HG02678 (cell line): ENCODE results near the gene CHST9.

Experiments used
- ATAC-seq: cut with Tn5 transposase; IDR thresholded peaks from one replicate; pipeline ENCODE4 v1.9.1; 2021; ENCODE audit warnings: mild to moderate bottlenecking, moderate library complexity; ENCODE audit not compliant: unreplicated experiment

The CHST9 gene

DNA sequence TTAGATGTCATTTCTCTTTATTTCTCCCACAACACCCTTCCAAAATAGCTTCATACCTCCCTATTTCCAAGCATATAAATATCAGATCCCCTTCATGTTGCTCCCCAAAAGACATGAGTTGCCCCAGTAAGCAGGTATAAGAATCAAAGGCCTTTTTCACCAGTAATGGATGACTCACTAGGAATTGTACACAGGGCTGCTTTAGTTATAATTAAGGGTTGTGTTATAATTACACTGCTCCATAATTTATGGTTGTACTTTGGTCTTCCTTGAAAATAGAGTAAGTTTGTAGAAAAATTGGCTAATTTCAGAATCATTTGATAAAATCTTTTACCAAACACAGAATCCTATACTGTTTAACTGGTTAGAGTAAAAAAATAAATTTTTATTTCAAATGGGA, 310.8 kb downstream of the CHST9 start:
- no peak for ATAC-seq

DNA sequence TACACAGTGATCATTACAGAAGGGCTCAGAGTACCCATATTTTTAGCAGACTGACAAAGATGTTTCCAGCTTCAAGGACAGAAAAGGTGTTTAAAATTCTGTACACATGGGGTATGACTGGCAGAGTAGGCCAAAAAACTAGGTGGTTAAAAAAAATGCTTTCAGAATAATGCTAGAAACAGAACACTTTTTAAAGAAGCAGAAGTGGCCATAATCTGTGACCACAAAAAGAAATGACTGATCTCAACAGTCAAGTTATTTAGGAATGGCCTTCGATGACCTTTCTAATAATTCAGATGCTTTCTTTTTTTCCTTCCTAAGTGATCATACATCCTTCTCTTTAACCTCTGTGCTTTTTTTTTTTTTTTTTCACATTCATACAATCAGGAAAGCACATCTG, 315.5 kb downstream of the CHST9 start:
- no peak for ATAC-seq

DNA sequence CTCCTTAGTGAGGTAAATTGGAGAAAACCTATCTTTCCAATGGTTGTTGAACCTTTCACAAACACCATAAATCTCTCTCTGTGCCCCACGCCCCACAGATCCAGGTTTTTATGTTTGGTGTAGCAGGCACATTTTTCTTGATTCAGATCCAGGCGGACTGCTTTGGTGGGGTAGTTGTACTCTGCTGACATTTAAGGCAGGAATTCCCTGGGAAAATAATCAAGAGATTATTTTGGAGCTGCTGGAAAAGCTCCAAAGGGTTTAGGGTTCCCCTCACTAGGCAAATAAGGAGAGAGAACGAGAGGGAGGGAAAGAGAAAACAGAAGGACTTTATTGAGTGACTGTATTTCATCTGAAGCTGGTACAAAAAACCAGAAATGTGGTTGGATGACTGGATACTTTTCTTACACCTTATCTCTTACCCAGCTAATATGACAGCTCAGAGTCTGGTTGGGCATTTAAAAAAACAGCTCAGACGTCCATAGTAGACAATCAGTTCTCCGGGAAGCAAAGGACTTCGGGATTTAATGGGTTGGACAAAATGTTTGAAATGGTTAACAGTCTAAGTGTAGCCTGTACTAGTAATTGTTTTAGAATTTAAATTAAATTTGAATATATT, 316.0 kb downstream of the CHST9 start:
- ATAC-seq, result no peak

DNA sequence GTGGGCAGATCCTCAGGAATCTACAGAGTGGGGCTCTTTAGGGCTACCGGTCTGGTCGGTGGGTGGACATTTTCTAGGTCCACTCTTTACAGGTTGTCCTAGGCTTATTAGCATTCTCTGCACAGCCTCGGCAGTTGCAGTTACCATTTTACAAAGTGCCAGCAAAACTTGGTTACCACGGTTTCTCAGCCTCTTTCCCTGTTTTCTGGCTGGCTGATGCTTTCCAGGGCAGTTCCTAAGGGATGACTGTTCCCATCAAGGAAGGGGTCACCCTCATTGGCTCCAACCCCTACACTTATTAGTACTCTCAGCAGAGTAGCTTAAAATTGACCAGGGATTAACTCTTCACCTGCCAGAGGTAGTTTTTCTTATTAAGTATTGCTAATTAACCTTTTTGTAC, 317.6 kb downstream of the CHST9 start:
- no peak for ATAC-seq

DNA sequence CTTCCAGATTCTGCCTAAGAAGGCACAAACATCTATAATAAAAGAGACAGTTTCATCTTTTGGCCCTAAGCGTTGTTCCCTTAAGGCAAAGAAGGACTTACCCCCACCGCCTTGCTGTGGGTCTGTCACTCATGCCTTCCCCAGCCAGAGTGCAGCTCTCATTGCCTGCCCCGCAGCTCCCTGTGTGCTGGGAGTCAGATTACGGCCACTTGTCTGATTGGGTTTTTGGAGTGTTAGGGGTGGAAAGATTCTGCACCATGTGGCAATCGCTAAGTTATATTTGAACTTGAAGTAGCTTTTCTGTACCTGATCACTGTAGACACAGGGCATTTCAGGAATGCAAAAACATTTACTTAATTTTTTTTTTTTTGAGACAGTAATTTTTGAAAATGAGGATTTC, 319.6 kb downstream of the CHST9 start, which contains the start of gene AQP4:
TSS of gene AQP4 (minus strand) at position 151 of the 400 bp plus-strand sequence. CDS start at position 133, 18 bp downstream.
- ATAC-seq, result no peak

DNA sequence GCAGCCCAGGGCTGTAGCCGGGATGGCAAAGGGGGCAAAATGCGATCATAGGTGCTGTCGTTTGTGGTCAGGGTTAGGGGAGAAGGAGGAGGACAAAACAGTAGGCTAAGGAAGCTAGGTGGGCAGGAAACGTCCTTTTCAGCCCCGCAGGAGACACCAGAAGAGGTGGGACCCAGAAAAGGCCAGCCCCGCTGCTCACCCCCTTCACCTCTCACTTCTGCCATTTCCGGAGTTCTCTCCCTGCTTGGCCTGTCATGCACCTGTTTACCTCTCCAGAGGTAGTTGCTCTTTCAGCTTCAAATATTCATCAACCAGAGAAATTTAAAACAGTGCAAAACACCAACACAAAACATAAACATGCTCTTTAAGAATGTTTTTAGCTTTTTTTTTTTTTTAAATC, 320.4 kb downstream of the CHST9 start:
- ATAC-seq, result no peak

DNA sequence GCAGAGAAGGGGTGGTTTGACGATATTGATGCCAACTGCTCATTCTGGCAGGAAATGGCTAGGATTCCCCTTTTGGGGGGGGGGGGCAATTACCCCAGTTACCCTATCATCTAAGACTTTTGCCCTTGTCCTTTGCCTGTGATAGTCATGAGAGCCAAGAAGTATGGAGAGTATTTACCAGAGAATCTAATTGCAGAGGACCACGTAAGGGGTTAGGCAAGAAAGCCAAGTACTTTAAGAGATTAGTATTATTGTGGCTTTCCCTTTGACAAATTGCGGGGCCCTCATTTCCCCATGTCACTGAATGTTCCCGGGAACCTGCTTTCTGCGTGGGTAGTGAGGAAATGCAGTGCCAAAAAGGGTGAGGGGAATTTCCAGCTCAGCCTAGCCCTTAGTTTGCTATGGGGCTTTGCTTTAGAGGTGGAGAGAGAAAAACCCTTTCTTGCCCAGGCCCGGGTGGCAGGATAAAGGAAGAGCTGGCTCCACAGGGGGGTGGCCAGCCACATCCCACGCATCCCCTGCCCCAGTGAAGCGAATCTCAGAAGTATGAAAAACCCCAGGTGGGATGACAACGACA, 321.1 kb downstream of the CHST9 start:
- ATAC-seq, result no peak

DNA sequence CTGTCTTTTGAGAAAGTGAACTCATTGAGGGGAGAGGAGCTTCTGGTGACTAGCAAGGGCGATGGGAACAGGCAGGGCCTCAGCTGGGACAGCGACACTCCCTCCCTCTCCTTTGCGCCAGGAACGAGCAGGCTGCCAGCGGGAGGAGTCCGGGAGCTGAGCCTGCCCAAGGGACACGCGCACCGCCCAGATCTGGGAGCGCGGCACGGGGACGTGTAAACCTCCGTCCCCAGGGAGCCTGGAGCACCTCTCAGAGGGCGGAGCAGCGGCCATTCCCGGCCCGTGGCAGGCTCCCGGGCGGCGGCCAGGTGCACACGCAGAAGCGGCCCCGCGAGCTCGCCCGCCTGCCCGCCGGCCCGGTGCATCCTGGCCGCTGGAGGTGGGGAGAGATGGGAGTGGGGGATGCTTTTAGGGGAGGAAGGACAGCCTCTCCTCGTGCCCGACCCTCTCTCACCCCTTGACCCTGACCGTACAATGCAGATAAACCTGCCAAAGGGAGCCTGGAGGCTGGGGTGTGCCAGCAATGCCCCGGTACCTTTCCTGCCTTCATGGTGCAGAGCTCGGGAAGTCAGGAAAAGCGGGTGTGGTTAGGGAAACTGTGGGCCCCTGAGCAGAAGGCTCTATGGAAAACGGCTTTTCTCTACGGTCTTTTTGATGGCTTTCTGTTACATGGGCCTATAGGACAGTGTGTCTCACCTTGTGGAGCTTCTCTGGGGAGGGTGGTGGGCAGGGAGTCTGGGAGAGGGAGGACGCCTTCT, 321.8 kb downstream of the CHST9 start:
- ATAC-seq, result no peak

DNA sequence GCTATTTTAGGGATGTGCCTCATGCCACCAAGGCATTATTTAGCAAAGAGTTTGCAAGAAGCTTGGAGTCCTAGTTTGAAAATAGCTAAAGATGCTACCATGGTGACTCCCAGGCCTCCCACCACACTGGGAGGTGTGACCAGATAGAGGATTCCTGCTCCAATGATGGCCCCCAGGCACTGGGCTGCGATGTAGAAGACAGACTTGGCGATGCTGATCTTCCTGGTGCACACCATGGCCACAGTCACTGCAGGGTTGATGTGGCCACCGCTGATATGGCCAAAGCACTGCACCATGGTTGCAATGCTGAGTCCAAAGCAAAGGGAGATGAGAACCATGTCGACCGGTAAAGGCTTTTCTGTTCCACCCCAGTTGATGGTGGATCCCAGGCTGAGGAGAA, 323.0 kb downstream of the CHST9 start:
- ATAC-seq, result no peak
